Endothelial cell of umbilical vein (primary cell): ENCODE data around the gene MANF. TPM values are rescaled to one million over a fixed set of nuclear protein-coding genes. Genes with fewer than 3 reads are reported as not detected.

Experiments used
- BruUV-seq: library from RNA; stranded (reverse); fragments of 400-500 nt; replicated peaks from 2 replicates; lab custom pipeline; 2021; lab: Mats Ljungman, UMichigan
- CTCF ChIA-PET: fragments of 300-600, 350-600 bp; sonication (Branson Sonifier 250); formaldehyde crosslinking; loops from one replicate; lab custom pipeline; 2021; ENCODE audit warnings: antibody characterized with exemption, inconsistent platforms; lab: Charles Lee
- POLR2A ChIA-PET: fragments of 300-600, 350-600 bp; sonication (Branson Sonifier 250); formaldehyde crosslinking; loops from one replicate; lab custom pipeline; 2021; ENCODE audit warnings: antibody characterized with exemption, inconsistent platforms; lab: Charles Lee
- DNase-seq: peaks from one replicate; pipeline ENCODE4 v3.0.0-alpha.2; 2011; ENCODE audit warnings: low read depth, low spot score
- FAIRE-seq: peaks from 2 replicates; lab custom pipeline; 2011; peaks lifted over from hg19 to GRCh38; lab: Jason Lieb, UNC
- H2AFZ ChIP-seq: 2 replicates; pipeline ENCODE4 v1.6.0; 2012; ENCODE audit warnings: low read depth, low read length, control low read depth, inconsistent platforms
- H3K27ac ChIP-seq: 2 replicates; pipeline ENCODE4 v1.5.1; 2011; ENCODE audit warnings: low read depth, mild to moderate bottlenecking, control low read depth, low read length, moderate library complexity; ENCODE audit not compliant: insufficient read depth
- H3K27me3 ChIP-seq, 2 experiments: 2 replicates each; pipeline versions ENCODE4 v1.6.0 to v1.6.1; 2011; ENCODE audit warnings: low read length in 2 of 2, mixed read lengths in 1 of 2; ENCODE audit not compliant: control insufficient read depth in 2 of 2, insufficient read depth in 2 of 2
- H3K36me3 ChIP-seq, 2 experiments: 2 replicates in 1 of 2; 3 replicates in 1 of 2; pipeline ENCODE4 v1.5.1; 2011; ENCODE audit warnings: low read length in 2 of 2, mild to moderate bottlenecking in 1 of 2, moderate library complexity in 1 of 2; ENCODE audit not compliant: control insufficient read depth in 2 of 2, insufficient read depth in 2 of 2; ENCODE audit errors: extremely low read depth in 1 of 2
- H3K4me1 ChIP-seq: 3 replicates; pipeline ENCODE4 v1.5.1; 2011; ENCODE audit warnings: mild to moderate bottlenecking, low read length; ENCODE audit not compliant: control insufficient read depth, insufficient read depth; ENCODE audit errors: extremely low read depth
- H3K4me2 ChIP-seq: 2 replicates; pipeline ENCODE4 v1.6.1; 2011; ENCODE audit warnings: low read length, control low read depth, mixed read lengths; ENCODE audit not compliant: insufficient read depth
- H3K4me3 ChIP-seq, 3 experiments: fragments of 200-600 bp in 1 of 3; sonication (generic), shearing (Covaris generic) in 1 of 3; replicated peaks in 1 of 3; 2 replicates each; pipeline ENCODE4 v1.5.1; 2011 to 2016; ENCODE audit warnings: control low read depth in 3 of 3, low read length in 3 of 3, mild to moderate bottlenecking in 2 of 3, inconsistent platforms in 1 of 3, low read depth in 1 of 3, moderate library complexity in 1 of 3; ENCODE audit not compliant: insufficient read depth in 1 of 3
- H3K79me2 ChIP-seq: 2 replicates; pipeline ENCODE4 v1.6.0; 2012; ENCODE audit warnings: low read length, inconsistent platforms; ENCODE audit not compliant: control insufficient read depth, insufficient read depth
- H3K9ac ChIP-seq: replicated peaks from 2 replicates; pipeline ENCODE3; 2011; ENCODE audit warnings: low read length, control low read depth; ENCODE audit not compliant: insufficient read depth; ENCODE audit errors: extremely low read depth
- H3K9me1 ChIP-seq: replicated peaks from 3 replicates; pipeline ENCODE4 v1.6.0; 2011; ENCODE audit warnings: mild to moderate bottlenecking, low read length; ENCODE audit not compliant: control insufficient read depth, insufficient read depth; ENCODE audit errors: extremely low read depth
- H3K9me3 ChIP-seq: replicated peaks from 2 replicates; pipeline ENCODE4 v1.5.1; 2012; ENCODE audit warnings: low read length, inconsistent platforms; ENCODE audit not compliant: control insufficient read depth, insufficient read depth
- H4K20me1 ChIP-seq: replicated peaks from 2 replicates; pipeline ENCODE3; 2011; ENCODE audit warnings: mild to moderate bottlenecking, low read length; ENCODE audit not compliant: control insufficient read depth, insufficient read depth; ENCODE audit errors: extremely low read depth
- EZH2 ChIP-seq: IDR thresholded peaks from 2 replicates; pipeline ENCODE4 v1.6.1; 2012; ENCODE audit warnings: borderline replicate concordance, low read depth, mild to moderate bottlenecking, moderate library complexity, low read length, inconsistent platforms; ENCODE audit not compliant: severe bottlenecking
- FOS ChIP-seq: IDR thresholded peaks from 2 replicates; pipeline ENCODE4 v1.6.1; 2011; ENCODE audit warnings: mild to moderate bottlenecking, low read length, moderate library complexity, borderline replicate concordance; ENCODE audit not compliant: insufficient read depth
- GATA2 ChIP-seq: IDR thresholded peaks from 2 replicates; pipeline ENCODE4 v1.7.0; 2011; ENCODE audit warnings: low read depth, mild to moderate bottlenecking, moderate library complexity, mixed read lengths, low read length; ENCODE audit not compliant: insufficient read length, insufficient read depth
- JUN ChIP-seq: IDR thresholded peaks from 2 replicates; pipeline ENCODE4 v1.6.1; 2011; ENCODE audit warnings: borderline replicate concordance, low read depth; ENCODE audit not compliant: insufficient read length, insufficient read depth
- MYC ChIP-seq: IDR thresholded peaks from one replicate; pipeline ENCODE4 v1.6.1; 2011; ENCODE audit warnings: mild to moderate bottlenecking, low read depth, low read length
- POLR2A ChIP-seq: IDR thresholded peaks from 2 replicates; pipeline ENCODE4 v1.6.1; 2012; ENCODE audit warnings: low read depth, mild to moderate bottlenecking, control low read depth, low read length
- POLR2AphosphoS5 ChIP-seq: IDR thresholded peaks from 2 replicates; pipeline ENCODE4 v1.6.1; 2012; ENCODE audit warnings: low read depth, mild to moderate bottlenecking, control low read depth, low read length, moderate library complexity; ENCODE audit not compliant: insufficient read depth
- dilution Hi-C: fragments of 300-500 bp; cut with MboI; formaldehyde crosslinking; loops from one replicate; pipeline ENCODE4 v1.15.0; 2019; ENCODE audit warnings: low sequenced_read_pairs; ENCODE audit not compliant: extremely low pct_ligation_motif_present
- intact Hi-C: fragments of 100-400 bp; cut with micrococcal nuclease; formaldehyde crosslinking; loops from one replicate; pipeline ENCODE4 v1.10.0; 2022
- polyA plus RNA-seq, 4 experiments: library from polyadenylated mRNA; depleted of rRNA in 3 of 4; stranded (reverse) in 3 of 4; unstranded in 1 of 4; fragments of >200 nt; gene quantifications; 2 replicates each; pipeline versions ENCODE4 v1.2.1 to v1.2.3, GENCODE V29; 2011 to 2012; ENCODE audit warnings: missing spikeins in 1 of 4
- total RNA-seq: library from RNA; stranded (reverse); gene quantifications from 2 replicates; pipeline ENCODE4 v1.2.3, GENCODE V29; 2021
- TF ChIP-seq, protein P1 (sequence below): IDR thresholded peaks from 2 replicates; pipeline ENCODE4 v1.6.1; 2011; ENCODE audit not compliant: insufficient read depth, insufficient read length
- TF ChIP-seq, protein P2 (sequence below), 2 donors: IDR thresholded peaks; 1 replicate in 1 of 2; 2 replicates in 1 of 2; pipeline ENCODE4 v1.5.1; 2011; ENCODE audit warnings: low read length in 2 of 2, mild to moderate bottlenecking in 2 of 2, moderate library complexity in 2 of 2, control low read depth in 1 of 2, inconsistent platforms in 1 of 2, low read depth in 1 of 2; ENCODE audit not compliant: insufficient read depth in 1 of 2; ENCODE audit errors: extremely low read depth in 1 of 2

Gene MANF
- total and polyA plus RNA-seq, 2 donors (not counting 3 experiments of a cell fraction or from before 2014, with no cell fraction given), result 100 to 248 TPM

DNA sequence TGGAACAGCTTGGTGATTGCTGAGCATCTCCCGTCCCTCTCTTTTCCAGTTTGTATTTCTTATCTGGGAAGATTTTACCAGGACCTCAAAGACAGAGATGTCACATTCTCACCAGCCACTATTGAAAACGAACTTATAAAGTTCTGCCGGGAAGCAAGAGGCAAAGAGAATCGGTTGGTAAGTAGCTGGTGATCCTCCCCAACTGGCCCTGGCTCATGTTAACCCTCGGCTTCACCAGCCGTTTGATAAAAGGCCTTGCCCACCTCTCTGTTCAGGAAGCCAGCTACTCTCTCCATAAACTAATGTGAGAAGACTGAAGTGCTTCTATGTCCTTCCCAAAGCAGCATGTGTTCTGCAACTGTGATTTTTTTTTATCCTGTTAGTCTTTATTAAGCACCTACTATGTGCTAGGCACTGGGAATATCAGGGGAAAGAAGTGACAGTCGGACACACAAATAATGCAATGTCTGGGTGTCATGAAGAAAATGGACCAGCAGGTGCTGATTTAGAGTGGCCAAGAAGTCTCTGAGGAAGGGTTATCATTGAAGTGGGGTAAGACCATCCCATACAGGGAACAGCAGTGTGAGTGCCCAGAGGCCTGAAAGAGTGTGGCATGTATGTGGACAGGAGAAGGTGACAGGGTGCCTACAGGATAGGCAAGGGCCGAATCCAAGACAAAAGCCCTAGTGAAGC lies 1.2 kb downstream of the MANF start:
- H3K9ac ChIP-seq, result peak overlapping the region; percentile 99
- peaks cover 36% of the 10 kb centered on the region for H3K4me1 ChIP-seq
- H3K9me1 ChIP-seq, result no peaks in the 10 kb centered on the region
- H2AFZ ChIP-seq, result no peak overlapping the region
- peaks cover 46% of the 10 kb centered on the region for H3K79me2 ChIP-seq
- dilution Hi-C loops, result no loop called here
- TSS peak; percentile 54 for BruUV-seq
- H4K20me1 ChIP-seq, result no peaks in the 10 kb centered on the region
- no peaks in the 10 kb centered on the region for H3K9me3 ChIP-seq
- H3K36me3 ChIP-seq, result peaks cover 11 to 20% of the 10 kb centered on the region in 2 experiments
- H3K27ac ChIP-seq, result peak overlapping the region; percentile 69
- DNase-seq (no peak), FAIRE-seq (peak; percentile 43)
- TF ChIP-seq, protein P1, sequence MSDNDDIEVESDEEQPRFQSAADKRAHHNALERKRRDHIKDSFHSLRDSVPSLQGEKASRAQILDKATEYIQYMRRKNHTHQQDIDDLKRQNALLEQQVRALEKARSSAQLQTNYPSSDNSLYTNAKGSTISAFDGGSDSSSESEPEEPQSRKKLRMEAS, result no peak
- TF ChIP-seq FOS (no peak), EZH2 (no peak), POLR2AphosphoS5 (no peak), JUN (no peak), GATA2 (no peak), POLR2A (no peak), MYC (no peak)
- TF ChIP-seq, protein P2, sequence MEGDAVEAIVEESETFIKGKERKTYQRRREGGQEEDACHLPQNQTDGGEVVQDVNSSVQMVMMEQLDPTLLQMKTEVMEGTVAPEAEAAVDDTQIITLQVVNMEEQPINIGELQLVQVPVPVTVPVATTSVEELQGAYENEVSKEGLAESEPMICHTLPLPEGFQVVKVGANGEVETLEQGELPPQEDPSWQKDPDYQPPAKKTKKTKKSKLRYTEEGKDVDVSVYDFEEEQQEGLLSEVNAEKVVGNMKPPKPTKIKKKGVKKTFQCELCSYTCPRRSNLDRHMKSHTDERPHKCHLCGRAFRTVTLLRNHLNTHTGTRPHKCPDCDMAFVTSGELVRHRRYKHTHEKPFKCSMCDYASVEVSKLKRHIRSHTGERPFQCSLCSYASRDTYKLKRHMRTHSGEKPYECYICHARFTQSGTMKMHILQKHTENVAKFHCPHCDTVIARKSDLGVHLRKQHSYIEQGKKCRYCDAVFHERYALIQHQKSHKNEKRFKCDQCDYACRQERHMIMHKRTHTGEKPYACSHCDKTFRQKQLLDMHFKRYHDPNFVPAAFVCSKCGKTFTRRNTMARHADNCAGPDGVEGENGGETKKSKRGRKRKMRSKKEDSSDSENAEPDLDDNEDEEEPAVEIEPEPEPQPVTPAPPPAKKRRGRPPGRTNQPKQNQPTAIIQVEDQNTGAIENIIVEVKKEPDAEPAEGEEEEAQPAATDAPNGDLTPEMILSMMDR (IDR thresholded peaks at IDR 0.05; ENCODE audit: extremely low read depth in 1 of 2, insufficient read depth in 1 of 2, low read depth in 1 of 2, low read length in 2 of 2), result no peak
- ChIA-PET POLR2A (interaction anchor here (0.6 to 0.9 kb wide), 3 partner anchors 11 to 1021 kb away, joined by 3 to 5 read pairs (median 4); no protein-coding TSS in a partner anchor), CTCF (interaction anchor here (0.6 to 2.7 kb wide), 4 partner anchors 25 to 770 kb away, joined by 3 to 14 read pairs (median 10); no protein-coding TSS in a partner anchor)
- H3K4me3 ChIP-seq, result peak overlapping the region; percentile 64 to 97 (median 93)
- H3K4me2 ChIP-seq, result peak overlapping the region; percentile 96
- no peaks in the 10 kb centered on the region for H3K27me3 ChIP-seq
- intact Hi-C loops, result loop anchor here (10.0 kb wide), 1 partner anchor 558 kb away; the partner anchor contains the start of genes PARP3 and RRP9
